Astrocyte of the spinal cord (primary cell): ENCODE results near the gene MMP20.

ENCODE experiments used
- DNase-seq: peaks from one replicate; pipeline ENCODE4 v3.0.0; 2011; ENCODE audit warnings: low read depth, low spot score
- H3K4me3 ChIP-seq: 2 replicates; pipeline ENCODE4 v1.5.1; 2011; ENCODE audit warnings: low read depth, mild to moderate bottlenecking, low read length, moderate library complexity
- in situ Hi-C: cut with HindIII; loops from 2 replicates; pipeline ENCODE4 v1.10.0; 2017; ENCODE audit warnings: low sequenced_read_pairs
- TF ChIP-seq, protein P1 (sequence below): IDR thresholded peaks from 2 replicates; pipeline ENCODE4 v1.5.1; 2012; ENCODE audit warnings: low read depth, mild to moderate bottlenecking, low read length, inconsistent platforms

The MMP20 gene

DNA sequence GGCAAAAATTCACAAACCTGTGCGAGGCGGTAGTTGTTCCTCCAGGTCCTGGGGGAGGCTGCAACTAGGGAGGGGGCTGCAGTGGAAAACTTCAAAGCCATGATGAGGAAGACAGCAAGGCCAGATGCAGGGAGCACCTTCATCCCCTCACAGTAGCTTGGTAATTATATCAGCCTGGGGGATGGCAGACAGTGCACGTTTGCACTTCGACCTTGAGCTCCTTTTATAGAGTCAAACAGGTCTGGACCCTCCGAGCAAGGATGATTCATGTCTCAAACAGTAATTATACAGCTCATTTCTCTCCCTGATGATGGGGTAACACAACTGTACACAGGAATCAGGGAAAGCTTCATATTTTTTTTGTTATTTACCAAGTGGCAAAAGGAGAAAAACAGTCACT is at the start of gene MMP20:
Gene MMP20 (minus strand): TSS at position 156 of the 400 bp plus-strand sequence. CDS start 13 bp downstream, at position 143.
- no peak for DNase-seq
- in situ Hi-C loops: no loop called here
- TF ChIP-seq, protein P1, sequence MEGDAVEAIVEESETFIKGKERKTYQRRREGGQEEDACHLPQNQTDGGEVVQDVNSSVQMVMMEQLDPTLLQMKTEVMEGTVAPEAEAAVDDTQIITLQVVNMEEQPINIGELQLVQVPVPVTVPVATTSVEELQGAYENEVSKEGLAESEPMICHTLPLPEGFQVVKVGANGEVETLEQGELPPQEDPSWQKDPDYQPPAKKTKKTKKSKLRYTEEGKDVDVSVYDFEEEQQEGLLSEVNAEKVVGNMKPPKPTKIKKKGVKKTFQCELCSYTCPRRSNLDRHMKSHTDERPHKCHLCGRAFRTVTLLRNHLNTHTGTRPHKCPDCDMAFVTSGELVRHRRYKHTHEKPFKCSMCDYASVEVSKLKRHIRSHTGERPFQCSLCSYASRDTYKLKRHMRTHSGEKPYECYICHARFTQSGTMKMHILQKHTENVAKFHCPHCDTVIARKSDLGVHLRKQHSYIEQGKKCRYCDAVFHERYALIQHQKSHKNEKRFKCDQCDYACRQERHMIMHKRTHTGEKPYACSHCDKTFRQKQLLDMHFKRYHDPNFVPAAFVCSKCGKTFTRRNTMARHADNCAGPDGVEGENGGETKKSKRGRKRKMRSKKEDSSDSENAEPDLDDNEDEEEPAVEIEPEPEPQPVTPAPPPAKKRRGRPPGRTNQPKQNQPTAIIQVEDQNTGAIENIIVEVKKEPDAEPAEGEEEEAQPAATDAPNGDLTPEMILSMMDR: no peak
- no peak within 1 kb of the TSS for H3K4me3 ChIP-seq

DNA sequence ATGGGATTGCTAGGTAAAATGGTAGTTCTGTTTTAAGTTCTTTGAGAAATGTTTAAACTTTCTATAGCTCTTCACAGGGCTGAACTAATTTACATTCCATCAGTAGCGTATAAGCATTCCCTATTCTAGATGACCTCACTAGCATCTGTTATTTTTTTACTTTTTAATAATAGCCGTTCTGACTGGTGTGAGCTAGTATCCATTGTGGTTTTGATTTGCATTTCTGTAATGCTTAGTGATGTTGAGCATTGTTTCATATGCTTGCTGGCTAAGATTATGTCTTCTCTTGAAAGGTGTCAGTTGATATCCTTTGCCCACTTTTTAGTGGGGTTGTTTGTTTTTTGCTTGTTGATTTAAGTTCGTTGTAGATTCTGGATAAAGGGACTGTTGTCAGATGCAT is 44.5 kb upstream of the MMP20 start:
- DNase-seq: no peak
- H3K4me3 ChIP-seq: no peak overlapping the region
- in situ Hi-C loops: no loop called here
- TF ChIP-seq, protein P1: no peak

- peak; percentile 61 for DNase-seq
- in situ Hi-C loops: no loop called here
Measured at GRCh38 chr11:102666331-102666957, 41.3 kb upstream of the MMP20 start.

GRCh38 chr11:102664001-102664752 is 39.0 kb upstream of the MMP20 start:
- TF ChIP-seq, protein P1: peak; percentile 47
- no peak for DNase-seq
- no peak overlapping the region for H3K4me3 ChIP-seq
- in situ Hi-C loops: no loop called here

More at GRCh38 chr11:102666331-102666957, 41.3 kb upstream of the MMP20 start:
- H3K4me3 ChIP-seq: no peak overlapping the region
- TF ChIP-seq, protein P1: peak; percentile 90

GRCh38 chr11:102662607-102663006 is 37.5 kb upstream of the MMP20 start:
- no peak for DNase-seq
- in situ Hi-C loops: no loop called here
- TF ChIP-seq, protein P1: no peak
- H3K4me3 ChIP-seq: no peak overlapping the region

- TF ChIP-seq, protein P1: no peak
- no peak overlapping the region for H3K4me3 ChIP-seq
- no peak for DNase-seq
- in situ Hi-C loops: no loop called here
Measured at GRCh38 chr11:102661040-102661439, 35.9 kb upstream of the MMP20 start.
